AG10803 (cell line): ENCODE measurements around the gene ZPBP.

Experiments
- DNase-seq: peaks from one replicate; pipeline ENCODE4 v3.0.0; 2010; ENCODE audit warnings: low read depth
- H3K4me3 ChIP-seq: 2 replicates; pipeline ENCODE4 v1.5.1; 2011; ENCODE audit warnings: mild to moderate bottlenecking, low read length, control low read depth
- CTCF ChIP-seq: conservative IDR thresholded peaks from 2 replicates; pipeline ENCODE4 v1.5.1; 2011; ENCODE audit warnings: mild to moderate bottlenecking, low read length, control low read depth, inconsistent platforms

The ZPBP gene

DNA sequence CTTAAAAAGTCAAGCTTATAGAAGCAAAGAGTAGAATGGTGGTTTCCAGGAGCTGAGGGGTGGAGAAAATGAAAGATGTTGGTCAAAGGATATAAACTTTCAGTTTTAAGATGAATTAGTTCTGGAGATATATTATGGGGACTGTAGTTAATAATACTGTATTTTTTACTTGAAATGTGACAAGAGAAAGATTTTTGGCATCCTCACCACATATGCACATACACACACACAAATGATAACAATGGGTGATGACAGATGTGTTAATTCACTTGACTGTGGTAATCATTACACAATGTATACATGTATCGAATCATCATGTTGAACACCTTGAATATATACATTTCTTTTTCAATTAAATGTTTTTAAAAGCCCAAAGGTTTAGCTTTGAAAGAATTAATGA, 32.7 kb upstream of the ZPBP start:
- no peak overlapping the region for H3K4me3 ChIP-seq
- TF ChIP-seq CTCF: no peak
- no peak for DNase-seq

GRCh38 chr7:50121286-50121685, 28.2 kb upstream of the ZPBP start:
- no peak for DNase-seq
- no peak for TF ChIP-seq CTCF

GRCh38 chr7:50119815-50120637, 27.0 kb upstream of the ZPBP start:
- no peak overlapping the region for H3K4me3 ChIP-seq
- no peak for DNase-seq
- TF ChIP-seq CTCF: no peak

More at GRCh38 chr7:50121286-50121685, 28.2 kb upstream of the ZPBP start:
- no peak overlapping the region for H3K4me3 ChIP-seq

DNA sequence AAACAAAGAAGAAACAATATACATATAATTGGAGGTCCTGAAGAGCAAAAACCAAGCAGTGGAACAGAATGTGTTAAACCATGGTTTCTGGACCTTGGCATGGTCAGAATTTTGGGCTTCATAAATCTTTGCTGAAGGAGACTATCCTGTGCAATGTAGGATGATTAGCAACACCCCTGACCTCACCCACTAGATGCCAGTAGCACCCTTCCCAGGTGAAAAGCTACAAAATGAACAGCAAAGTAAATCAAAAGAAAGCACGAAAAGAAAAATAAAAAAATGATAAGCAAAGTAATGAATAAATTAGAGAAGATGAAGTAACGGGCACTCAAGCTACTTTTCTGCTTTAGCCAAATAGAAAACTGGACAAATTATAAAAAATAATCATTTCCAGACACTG, 19.2 kb upstream of the ZPBP start:
- no peak for TF ChIP-seq CTCF
- no peak for DNase-seq
- no peak overlapping the region for H3K4me3 ChIP-seq

DNA sequence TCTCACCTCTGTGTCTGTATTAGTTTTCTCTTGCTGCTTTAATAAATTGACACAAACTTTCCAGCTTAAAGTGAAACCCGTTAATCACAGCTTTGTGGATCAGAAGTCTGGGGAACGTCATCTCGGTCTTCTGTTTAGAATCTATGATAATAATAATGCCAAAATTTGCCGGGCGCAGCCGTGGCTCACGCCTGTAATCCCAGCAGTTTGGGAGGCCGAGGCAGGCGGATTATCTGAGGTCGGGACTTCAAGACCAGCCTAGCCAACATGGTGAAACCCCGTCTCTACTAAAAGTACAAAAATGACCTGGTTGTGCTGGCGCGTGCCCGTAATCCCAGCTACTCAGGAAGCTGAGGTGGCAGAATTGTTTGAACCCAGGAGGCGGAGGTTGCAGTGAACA, 8.8 kb upstream of the ZPBP start:
- H3K4me3 ChIP-seq: no peak overlapping the region
- DNase-seq: no peak
- TF ChIP-seq CTCF: no peak

DNA sequence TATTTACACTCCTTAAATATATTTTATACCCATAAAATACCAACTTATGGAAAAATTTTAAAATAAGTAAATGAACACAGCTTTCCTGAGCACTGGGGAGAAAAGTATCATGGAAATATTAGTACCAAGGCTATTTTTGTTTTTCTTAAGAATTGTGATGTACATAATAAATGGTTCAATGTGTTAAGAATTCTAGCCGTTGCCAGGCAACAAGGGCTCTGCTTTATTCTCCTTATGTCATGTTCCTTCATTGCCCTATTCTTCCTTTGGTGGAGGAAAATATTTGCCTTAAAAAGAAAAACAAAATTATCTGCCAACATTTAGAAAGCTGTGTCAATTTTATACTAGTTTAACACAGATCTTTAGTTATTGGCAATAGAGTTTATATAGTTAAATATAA, 2.6 kb upstream of the ZPBP start:
- no peak for TF ChIP-seq CTCF
- no peak for DNase-seq
- no peak overlapping the region for H3K4me3 ChIP-seq

GRCh38 chr7:50088463-50089129, 4.5 kb downstream of the ZPBP start:
- no peak for DNase-seq
- no peak for TF ChIP-seq CTCF
- no peak overlapping the region for H3K4me3 ChIP-seq
